GM19035 (cell line): ENCODE data around the gene TCOF1.

Experiments used
- ATAC-seq: cut with Tn5 transposase; IDR thresholded peaks from one replicate; pipeline ENCODE4 v1.9.1; 2021; ENCODE audit not compliant: unreplicated experiment

TCOF1 gene

GRCh38 chr5:150428106-150428876, 70.8 kb downstream of the TCOF1 start:
- ATAC-seq = no peak

GRCh38 chr5:150428978-150429377, 71.5 kb downstream of the TCOF1 start:
- no peak for ATAC-seq

- ATAC-seq = no peak
Measured at GRCh38 chr5:150429410-150429873, 71.9 kb downstream of the TCOF1 start.

GRCh38 chr5:150431048-150431447, 73.6 kb downstream of the TCOF1 start:
- ATAC-seq = no peak

GRCh38 chr5:150431574-150431973, 74.1 kb downstream of the TCOF1 start:
- ATAC-seq = no peak

GRCh38 chr5:150434464-150434863, 77.0 kb downstream of the TCOF1 start:
- no peak for ATAC-seq

GRCh38 chr5:150436141-150436680, 78.7 kb downstream of the TCOF1 start:
- peak; percentile 92 for ATAC-seq

- no peak for ATAC-seq
Measured at GRCh38 chr5:150438873-150439546, 81.5 kb downstream of the TCOF1 start.

- ATAC-seq = no peak
Measured at GRCh38 chr5:150440948-150441812, 83.7 kb downstream of the TCOF1 start.

- ATAC-seq = no peak
Measured at GRCh38 chr5:150441813-150442698, 84.6 kb downstream of the TCOF1 start.

GRCh38 chr5:150442699-150443080, 85.2 kb downstream of the TCOF1 start:
- no peak for ATAC-seq

- no peak for ATAC-seq
Measured at GRCh38 chr5:150443242-150444075, 86.0 kb downstream of the TCOF1 start.

- ATAC-seq = no peak
Measured at GRCh38 chr5:150444770-150445169, 87.3 kb downstream of the TCOF1 start.

GRCh38 chr5:150446088-150446487, 88.6 kb downstream of the TCOF1 start:
- ATAC-seq = no peak

- no peak for ATAC-seq
Measured at GRCh38 chr5:150446583-150446982, 89.1 kb downstream of the TCOF1 start.

GRCh38 chr5:150447188-150447587, 89.7 kb downstream of the TCOF1 start:
- no peak for ATAC-seq

GRCh38 chr5:150448334-150448733, 90.8 kb downstream of the TCOF1 start:
- ATAC-seq = no peak

- ATAC-seq = peak; percentile 37
Measured at GRCh38 chr5:150448952-150449516, 91.5 kb downstream of the TCOF1 start.
